ENCODE data around the gene PYROXD2.

PYROXD2 gene

DNA sequence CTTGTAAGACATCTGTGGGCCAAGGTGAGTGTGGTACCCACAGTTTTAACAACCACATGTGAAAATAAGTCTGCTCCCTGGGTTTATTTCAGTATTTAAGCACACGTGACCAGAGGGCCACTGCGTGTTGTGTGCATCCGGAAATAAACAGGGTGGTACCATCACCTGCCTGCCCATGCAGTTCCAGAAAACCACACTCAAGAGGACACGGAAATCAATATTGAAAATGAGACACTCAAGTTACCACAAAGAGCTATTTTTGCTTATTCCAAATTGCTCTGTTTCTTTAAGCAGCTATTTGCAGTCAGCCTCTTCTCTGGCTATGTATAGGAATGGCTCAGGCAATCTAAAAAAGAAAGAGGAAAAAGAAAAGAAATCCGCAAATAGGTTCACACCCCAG lies 75.2 kb downstream of the PYROXD2 start:
- TF ChIP-seq GATA2 (IDR thresholded peaks at IDR 0.05; ENCODE audit: low read depth, low read length) (no peak), GATA3 (IDR thresholded peaks at IDR 0.05; ENCODE audit: low read depth, low read length) (no peak)

DNA sequence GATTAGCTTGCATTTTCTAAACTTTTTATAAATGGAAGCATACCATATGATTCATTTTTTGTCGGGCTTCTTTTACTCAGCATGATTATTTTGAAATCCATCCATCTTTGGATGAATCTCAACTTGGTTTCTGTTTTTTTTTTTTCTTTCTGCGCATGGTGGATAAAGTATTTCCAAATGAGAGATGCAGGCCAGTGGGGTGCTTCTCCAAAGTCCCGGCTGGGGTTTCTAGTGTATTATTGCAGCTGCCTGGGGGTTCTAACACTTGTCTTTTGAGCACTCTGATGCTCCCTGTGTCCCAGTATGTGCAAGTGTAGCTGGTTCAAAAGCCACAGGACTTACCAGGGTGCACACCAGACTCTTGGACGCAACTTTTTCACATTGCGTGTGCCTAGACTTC lies 76.1 kb downstream of the PYROXD2 start:
- TF ChIP-seq GATA3 (IDR thresholded peaks at IDR 0.05; ENCODE audit: low read depth, low read length) (no peak), GATA2 (IDR thresholded peaks at IDR 0.05; ENCODE audit: low read depth, low read length) (no peak)

DNA sequence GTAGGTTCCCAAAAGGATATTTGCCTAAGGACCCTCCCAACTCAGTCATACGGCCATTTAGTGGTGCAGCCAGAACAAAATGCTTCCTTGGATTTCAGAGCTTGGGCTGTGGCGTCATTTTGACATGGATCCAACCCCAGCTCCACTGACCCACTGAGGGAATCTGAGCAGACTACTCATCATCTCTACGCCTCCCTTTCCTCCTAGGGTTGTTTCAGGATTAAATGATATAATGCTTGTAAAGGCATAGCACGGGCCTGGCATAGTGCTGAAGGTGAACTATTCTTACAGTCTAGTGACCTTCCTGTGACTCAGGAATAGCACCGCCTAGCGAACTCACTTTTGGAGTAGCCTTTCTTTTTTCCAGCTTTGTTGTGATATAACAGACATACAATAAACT lies 76.7 kb downstream of the PYROXD2 start:
- no peak for TF ChIP-seq GATA3 (IDR thresholded peaks at IDR 0.05; ENCODE audit: low read depth, low read length)
- TF ChIP-seq GATA2 (IDR thresholded peaks at IDR 0.05; ENCODE audit: low read depth, low read length), result no peak

DNA sequence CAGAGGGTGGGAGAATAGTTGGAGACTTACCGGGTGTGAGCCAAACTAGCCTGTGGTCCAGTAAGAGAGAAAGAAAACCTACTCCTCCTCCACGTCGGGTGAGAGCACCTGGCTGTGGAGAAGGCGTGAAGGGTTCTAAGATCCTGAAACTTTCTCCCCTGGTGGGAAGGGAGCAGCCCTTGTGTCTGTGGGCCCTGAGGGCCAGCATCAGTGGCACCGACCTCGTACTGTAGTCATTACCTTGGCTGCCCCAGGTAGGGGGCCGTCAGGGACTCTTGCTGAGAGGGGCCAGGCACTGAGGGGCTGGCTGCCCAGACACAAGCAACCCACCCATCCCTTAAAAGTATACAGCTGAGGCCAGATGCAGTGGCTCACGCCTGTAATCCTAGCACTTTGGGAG lies 77.5 kb downstream of the PYROXD2 start:
- no peak for TF ChIP-seq GATA2 (IDR thresholded peaks at IDR 0.05; ENCODE audit: low read depth, low read length)
- no peak for TF ChIP-seq GATA3 (IDR thresholded peaks at IDR 0.05; ENCODE audit: low read depth, low read length)
